UCSD-AML1 (cell line): ENCODE measurements around the gene NAV2.

Experiments used
- DNase-seq: peaks from one replicate; lab custom pipeline; 2025; ENCODE audit not compliant: unreplicated experiment; lab: John Stamatoyannopoulos, UW

Gene NAV2

DNA sequence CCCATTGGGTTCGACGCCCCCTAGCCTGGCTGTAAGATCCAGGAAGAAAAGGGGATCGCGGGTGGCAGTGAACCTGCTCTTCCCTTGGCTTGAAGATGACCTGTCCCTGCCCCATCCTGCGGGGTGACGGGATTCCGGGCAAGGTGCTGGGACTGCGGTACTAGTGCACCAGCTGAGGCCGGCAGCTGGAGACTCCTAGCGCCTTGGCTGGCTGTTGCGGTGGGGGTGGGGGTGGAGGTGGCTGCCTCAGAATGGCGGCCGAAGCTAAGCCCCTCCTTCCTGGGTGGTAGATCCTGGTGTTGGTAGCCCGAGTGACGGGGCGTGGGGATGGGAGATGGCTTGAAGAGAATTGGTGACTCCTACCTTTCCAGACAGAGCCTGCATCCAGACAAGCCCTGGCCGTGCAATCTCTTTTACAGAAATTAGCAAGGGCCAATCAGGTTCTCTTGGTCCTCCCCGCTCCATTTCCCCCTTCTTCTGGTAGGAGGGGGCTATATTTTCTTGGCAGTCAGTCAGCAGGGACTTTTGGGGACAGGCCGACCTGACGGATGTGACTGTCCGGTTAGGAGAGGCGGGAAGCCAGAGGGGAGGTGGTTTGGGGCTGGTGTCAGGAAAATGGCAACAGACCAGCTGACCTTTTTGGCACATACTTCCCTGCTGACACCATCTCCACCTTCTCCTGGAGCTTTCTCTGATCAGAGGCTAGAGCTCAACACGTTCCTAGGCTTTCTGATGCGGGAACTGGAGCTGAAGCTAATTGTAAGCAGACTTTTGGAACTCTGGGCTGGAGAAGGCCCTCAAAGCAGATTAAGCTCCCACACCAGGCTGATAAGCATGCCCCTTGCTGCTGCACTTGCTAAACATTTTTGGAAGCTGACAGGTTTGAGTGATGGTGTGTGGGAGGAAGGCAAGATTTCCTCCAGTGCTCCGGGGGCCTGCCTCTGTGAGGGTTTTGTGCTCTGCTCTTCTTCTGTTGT is 2.0 kb downstream of the NAV2 start:
- no peak for DNase-seq

DNA sequence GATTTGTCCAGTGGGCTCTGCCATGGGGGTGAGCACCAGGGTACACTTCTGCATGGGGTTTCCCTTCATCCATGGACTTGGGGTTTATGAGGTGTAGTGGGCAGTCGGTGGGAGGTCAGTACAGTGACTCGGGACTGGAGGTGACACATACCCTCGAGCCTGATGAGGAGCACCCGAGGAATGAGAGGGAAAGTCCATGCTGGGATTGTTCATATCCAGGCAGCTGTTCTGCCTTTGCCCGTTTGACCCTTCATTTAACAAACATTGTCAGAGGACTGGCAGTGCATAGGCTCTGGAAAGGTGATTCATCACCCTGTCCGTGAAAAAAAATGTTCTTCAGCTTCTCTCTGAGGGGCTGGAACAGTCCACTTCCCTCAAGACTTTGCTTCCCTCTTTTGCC is 2.7 kb downstream of the NAV2 start:
- no peak for DNase-seq

DNA sequence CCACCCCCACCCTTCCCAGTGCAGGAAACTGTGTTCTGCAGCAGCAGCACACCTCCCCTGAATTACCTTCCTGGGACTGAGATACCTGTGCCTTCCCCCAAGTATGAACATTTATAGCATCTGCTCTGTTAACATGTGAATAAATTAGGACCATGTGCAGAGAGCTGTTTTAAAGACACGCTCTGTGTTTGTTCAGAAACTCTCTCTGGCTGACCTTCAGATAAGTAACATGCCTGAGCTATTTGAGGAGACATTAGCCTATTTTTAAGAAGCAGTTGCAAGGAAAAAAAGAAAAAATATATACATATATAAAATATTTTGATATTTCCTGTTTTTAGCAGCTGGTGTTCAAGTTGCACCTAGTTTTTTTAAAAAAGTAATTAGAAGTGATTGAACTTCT is 5.4 kb downstream of the NAV2 start:
- no peak for DNase-seq

DNA sequence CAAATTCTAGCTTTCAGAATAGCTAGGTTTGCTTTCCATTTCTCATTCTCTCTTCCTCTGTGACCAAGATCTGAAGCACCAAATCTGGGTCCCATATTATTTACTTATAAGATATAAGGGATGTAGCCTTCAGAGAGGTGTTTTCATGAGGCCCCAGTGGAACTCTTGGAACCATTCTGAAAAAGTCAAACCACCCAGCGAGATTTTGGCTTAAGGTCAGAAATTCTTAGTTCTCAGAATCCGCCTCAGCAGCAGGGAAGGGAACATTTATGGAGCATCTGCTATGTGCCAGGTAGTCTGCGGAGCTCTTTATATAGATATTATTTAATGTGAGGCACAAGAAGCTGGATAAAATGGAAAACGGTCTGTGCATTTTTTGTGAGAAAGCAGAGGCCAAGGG is 6.3 kb downstream of the NAV2 start:
- DNase-seq = no peak

DNA sequence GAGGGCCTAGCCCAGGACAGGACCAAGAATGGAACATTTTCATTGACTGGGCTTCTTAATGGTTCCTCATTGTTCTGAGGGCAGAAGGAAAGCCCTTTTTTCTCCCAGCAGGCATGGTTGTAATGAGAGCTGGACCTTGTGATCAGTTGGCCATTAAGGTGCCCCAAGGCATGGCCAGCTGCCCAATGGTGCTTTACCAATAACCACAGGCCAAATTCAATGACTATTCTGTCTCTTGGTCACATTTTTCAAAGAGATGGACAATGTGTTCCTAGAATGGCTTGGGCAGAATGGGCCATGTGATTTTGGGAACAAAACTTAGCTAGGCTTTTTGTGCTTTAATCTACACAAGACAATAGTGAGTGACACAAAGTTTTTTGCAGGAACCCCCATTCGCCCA is 7.3 kb downstream of the NAV2 start:
- no peak for DNase-seq

DNA sequence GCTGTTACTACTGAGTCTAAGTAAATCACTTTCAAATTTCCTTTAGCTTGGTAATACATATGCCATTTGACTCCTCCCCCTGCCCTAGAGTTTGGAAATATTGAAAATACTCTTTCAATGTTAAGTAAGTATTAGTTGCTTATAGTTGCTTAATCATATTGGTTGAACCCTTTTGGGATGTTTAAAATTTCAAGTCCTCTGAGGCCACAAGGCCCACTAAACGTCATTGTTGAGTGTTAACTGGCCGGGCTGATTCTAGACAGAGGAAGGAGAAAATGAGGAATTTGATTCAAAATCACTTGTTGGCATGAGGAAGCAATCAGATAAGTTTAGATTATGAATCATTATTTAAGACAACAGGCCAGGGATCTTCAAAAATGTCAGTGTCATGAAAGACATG is 8.5 kb downstream of the NAV2 start:
- no peak for DNase-seq

DNA sequence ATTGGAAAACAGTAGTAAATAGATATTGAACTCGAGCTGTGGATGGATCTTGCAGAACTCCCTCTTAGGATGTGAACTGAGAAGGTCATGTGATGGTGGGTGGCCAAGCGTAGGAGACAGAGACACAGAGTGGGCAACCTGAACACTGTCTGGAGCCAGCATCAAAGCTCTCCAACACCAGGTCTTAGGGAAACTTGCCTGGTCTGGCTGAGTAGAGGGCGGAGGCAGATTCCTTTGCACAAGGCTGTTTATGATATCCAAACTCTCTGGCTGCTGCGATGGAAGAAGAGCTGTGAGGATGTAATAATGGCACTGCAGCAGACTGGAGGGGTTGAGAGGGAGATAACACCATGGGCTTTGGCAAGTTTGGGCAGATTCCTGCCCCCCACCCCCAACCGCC is 10.1 kb downstream of the NAV2 start:
- DNase-seq = no peak

DNA sequence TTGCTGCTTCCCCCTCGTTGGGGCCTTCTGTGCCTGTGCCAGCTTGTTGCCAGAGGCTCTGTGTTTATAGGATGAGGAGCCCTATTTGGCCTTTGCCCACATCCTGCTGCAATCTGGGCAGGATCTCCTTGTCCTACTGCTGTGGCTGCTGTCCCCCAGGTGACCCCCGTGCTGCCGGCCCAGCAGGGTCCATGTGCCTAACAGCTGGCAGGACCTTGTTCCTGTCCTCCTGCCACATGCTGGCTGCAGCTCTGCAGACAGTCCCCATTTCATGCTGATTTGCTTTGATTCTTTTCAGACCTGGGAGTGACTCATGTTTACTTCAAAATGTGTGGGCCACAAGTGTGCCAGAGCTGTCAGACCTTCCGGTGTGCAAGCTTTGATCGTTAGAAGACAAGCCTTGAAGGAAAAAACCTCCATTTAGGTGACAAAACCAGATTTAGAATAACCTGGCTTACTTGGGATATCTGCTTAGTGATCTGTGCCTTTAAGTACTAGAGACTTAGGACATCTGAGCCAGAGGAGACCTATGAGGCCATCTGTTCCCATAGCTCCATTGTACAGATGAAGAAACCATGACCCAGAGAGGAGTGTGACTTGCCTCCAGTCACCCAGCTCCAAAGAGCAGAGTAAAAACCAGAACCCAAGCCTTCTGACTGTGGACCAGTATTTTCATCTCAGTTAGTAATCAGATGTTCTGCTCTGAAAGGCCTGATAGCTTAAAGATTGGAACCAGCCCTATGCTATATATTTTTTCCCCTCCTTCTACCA is 11.1 kb downstream of the NAV2 start:
- DNase-seq = no peak

DNA sequence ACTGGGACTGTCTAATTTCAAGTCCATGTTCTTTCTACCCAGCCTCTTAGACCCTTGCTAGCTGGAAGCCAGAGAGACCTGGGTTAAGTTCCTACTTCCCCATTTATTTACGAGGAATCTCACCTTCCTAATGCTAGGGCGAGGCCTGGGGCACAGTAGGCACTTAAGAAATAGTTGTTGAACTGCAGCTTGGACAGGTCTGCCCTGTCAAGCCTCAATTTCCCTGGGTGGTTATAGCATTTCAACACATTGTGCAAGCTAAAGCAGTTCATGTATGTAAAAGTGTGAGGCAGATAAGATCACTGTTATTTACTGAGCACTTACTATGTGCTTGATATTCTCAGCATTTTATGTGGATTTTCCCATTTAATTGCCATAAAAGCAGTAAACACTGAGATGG is 12.1 kb downstream of the NAV2 start:
- DNase-seq = no peak

DNA sequence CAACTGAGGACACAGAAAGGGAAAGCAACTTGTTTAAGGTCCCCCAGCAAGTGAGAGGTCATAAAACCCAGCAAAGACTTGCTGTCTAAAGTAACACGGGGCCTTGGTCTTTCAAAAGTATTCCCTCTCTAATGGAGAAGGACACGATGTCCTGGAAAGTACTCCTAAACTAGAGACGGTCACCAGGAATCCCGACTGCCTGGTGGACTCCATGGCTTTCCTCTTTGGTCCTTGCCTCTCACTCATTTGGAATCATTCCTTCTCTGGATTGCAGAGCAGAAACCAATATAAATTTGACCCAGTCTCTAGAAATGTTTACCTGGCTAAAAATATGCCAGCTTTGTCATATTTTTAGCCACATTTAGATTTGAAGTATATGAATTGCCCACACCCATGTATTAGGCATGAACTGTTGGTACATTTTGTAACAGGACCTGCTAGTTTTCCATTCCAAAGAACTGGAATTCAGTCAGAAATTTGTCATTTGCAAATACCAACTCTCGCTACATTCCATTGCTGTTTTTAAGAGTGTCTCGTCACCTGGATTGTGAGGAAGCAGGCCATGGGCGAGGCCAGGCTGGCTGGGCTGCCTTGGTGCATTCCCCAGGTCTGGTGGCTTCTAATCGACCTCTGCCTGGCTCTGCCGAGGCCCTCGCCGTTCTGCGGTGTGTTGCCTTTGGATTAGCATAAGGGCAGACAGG is 12.9 kb downstream of the NAV2 start:
- no peak for DNase-seq

DNA sequence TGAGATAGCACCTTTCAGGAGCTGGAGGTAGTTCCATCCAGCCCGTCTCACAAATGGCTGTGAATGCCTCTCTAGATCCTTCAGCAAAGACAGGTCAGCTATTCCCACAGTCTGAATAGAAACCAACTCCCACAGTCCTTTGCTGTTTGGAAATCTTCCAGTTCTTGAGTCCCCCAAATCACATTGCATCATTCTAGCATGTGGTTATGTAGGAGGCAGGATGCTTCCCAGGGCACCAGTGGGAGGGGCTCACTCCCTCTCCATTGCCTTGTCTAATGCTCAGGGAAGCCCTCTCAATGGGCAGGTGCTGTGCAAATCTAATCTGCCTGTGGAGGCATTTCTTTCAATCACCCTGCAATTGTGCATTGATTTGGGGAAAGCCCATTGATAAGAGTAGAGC is 14.6 kb downstream of the NAV2 start:
- no peak for DNase-seq

DNA sequence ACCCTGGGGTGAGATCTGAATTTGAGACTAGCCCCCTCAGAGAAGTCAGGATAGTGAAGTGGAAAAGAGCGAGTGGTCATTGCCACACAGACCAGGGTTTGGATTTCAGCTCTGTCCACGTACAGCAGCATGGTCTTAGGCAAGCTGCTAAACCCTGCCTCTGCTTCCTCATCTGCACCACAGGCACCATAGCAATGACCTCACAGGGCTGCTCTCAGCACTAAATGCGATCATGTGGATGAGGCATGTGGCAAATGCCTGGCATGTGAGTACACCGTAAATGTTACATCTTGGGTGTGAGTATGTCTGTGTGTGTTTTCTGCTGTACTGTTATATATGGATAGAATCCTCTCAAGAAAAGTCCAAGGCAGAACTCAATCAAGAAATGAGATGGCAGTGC is 15.8 kb downstream of the NAV2 start:
- DNase-seq = no peak

DNA sequence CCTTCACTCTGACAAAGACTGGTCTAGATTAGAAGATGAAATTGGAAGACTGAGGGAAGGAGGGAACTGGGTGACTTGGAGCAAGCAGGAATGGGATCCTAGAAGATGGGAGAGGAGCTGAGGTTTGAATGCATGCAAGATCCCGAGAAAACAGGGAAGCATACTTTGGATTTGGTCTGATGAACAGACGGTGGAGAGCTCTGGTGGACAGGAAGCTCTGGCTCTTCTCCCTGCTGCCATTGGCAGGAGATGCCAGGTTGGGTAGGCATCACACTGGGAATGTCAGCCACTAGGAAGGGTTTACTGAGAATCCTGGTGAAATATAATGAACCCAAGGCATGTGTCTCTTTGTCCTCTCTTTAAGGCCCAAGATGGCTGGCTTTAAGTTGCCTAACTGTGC is 16.5 kb downstream of the NAV2 start:
- no peak for DNase-seq

DNA sequence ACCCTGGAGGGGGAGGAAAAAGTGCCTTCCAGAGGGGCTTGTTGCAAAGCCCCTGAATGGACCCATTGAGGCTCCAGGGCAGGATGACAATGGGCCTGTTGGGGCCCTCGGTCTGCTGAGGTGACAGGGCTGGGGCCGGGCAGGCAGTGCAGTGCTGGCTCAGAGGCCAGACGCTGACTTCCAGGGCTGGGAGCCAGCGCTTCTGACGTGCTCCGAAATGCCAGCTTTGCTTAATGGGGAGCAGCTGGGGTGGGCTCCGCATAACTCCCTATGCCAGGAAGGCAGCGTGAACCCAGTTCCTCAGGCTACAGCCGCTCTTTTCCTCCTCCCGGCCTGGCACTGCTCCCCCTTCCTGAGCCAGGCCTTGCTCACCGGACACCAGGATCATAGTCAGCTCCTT is 17.7 kb downstream of the NAV2 start:
- no peak for DNase-seq

DNA sequence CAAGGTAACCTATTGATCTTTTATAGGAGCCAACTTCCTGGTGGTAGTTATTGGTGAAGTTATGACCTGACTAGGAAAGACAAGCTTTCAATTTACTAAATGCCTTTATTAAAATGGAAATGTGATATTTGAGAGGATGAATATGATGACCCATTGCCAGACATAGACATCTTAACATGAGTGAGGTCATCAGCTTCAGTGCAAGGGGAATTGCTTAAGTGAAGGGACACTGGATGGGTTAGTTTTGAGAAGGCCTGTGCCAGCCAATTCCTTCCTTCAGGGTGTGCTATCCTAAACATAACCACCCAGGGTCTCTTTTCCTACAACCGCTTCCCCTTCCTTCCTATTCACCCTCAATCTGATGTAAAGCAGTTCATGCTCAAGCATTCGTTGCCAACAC is 21.5 kb downstream of the NAV2 start:
- DNase-seq = no peak

DNA sequence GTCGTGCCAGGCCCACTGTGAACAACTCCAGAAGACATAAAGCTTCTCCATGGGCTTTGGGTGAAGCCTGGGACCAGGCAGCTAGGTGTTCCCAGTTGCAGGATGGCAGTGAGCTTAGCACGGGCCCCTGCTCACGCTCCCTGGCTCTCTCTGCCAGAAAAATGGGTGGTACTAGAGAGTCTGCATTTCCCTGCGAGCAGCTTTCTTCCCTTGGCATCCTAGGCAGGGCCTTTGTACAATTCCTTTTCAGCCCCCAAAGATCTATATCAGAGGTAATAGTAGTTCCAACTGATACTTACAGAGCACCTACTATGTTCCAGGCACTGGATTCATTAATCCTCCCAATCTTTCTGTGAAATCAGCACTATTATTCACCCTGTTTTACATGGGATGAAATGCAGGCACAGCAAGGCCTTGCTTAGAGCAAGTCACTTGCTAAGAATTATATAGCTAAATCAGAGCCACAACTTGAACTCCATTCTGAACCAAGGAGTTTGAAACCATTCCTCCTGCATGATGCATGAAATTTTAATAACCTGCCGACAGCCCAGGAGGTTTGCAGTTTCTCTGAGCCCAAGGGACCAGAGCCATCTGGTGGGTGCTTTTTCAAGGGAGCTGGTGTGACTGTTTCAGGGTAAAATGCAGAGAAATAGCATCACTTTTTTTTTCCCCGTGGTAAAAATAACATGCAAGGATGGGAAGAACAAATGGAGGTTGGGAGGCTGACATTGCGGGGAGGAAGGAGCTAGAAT is 22.7 kb downstream of the NAV2 start:
- no peak for DNase-seq

DNA sequence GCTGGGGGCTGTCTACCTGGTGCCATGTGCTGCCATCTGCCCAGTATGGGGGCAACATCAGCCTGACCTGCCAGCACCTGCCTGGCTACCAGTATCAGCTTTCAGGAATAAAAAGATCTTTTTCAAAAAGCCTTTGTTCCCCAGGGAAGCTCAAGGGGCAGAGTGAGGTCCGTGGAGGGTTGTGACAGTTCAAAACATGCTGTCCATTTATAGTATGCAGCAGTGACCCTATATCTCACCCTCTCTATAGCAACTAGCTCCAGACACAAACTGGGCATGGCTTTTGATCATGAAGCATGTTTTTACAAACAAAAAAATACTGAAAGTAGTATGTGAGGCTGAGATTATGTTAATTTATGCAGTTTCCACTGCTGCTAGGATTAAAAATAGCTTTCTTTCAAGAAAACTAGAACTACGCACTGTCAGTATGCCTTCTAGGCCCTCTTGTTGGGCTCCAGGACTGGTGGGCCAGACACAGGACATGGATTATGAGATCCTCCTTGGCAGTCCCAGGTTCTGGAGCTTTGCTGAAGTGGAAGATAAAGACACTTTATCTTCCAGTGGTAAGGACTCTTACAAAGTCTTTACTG is 23.4 kb downstream of the NAV2 start:
- no peak for DNase-seq

DNA sequence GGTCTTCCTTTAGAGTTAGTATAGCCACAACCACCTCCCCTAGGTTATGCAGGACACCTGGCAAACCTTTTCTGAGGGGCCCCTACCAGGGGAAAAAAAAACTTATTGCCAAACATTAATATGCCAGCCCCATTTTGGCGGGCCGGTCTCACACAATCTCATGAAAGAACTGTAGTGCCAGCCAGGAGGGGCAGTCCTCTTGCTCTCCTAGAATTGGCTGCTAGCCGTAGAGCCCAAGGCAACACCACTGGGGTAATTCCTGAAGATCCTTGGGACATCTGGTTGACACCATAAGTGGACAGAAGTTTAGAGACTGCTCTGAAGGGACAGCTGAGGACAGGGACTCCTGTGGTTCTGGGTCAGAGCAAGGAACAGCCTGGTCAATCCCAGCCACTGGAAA is 24.2 kb downstream of the NAV2 start:
- DNase-seq = no peak

DNA sequence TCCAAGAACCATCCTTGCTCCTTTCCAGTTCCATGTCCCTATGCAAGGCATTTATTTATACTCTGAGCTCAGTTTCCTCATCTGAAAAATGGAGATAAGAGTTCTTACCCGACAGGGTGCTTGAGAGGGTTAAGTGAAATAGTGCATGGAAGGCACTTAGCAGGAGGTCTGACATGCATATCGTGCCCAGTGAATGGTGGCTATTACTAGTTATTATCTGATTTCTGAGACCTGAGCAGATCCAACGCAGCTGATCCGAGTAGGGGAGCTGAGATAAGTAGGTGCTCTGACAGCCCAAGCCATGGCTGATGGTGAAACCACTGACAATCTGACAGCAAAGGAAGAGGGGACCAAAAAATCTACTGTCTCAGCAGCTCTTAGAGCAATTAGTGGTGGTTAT is 24.9 kb downstream of the NAV2 start:
- no peak for DNase-seq

DNA sequence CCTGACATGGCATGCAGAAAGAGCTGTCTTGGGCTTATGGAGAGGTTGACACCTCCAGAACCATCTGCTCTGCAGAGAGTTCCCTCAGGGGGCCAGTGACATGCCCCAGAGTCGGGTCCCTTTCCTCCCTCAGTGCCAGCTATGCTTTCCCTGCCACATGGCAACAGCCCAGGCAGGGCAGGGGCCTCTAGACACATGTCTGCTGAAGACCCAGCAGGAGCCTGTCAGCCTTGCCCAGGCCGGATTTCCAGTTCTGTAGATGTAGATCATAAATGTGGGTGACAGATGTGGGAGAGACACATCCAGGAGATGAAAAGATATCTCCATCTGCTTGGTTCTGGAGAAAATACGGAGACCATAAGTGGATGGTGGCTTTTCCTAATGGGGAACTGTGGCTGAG is 25.5 kb downstream of the NAV2 start:
- DNase-seq = no peak

DNA sequence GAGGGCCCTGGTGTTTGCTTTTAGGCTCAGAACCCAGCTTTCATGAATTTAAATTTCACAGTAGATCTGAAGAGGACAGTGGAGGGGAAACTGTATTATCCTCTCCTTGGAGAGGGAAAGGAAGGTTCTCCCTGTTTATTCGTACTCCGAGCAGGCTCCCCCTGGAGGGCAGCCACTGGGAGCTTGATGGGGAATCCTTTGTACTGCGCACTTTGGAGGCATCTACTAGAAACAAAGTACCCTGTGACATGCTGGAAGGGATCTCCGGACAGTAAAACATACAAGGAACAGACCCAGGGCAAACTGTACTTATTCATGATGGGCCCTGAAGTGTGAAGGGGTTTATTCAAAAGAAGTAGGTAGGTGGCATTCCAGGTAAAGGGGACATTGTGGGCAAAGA is 27.2 kb downstream of the NAV2 start:
- no peak for DNase-seq
